CD4-positive, alpha-beta T cell treated with Interleukin-17A for 4 hours (primary cell): ENCODE results near the gene ANKRD18A.

Experiments used
- DNase-seq: peaks from one replicate; pipeline ENCODE4 v3.0.0-alpha.2; 2020; ENCODE audit warnings: mixed read lengths

The ANKRD18A gene

DNA sequence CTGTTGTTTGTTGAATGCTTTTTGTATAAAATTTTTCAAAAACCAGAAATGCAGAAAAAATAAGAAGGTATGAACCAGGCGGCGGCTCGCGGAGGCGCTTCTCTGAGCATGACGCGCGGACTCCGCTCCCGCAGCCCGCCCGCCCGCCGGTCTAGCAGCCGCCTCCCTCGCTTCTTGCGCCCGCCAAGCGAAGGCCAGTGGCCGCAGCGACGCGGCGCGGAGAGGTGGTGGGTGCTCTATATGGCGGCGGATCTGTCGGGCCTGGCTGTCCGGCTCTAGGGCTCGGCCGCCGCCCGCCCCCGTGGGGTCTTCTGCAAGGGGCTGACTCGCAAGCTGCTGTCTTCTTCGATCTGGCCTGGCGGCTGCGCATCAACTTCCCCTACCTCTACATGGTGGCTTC, 93.8 kb downstream of the ANKRD18A start:
- no peak for DNase-seq

DNA sequence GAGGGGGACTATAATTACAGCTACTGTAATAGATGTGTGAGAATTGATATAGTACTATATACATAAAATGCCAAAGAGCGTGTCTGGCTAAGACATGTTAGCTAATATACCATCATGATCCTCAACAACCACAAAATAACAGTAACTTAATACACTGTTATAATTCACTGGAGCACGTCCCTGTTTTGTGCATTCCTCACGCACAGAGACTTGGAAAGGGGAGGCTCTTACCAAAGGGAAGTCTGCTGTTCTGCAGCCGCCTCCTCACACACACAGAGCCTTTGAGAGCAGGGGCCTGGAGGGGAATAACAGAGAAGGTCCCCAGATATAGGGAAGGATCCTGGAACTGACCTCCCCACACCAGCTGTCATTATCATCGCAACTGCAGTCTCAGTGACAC, 97.3 kb downstream of the ANKRD18A start:
- DNase-seq = no peak

DNA sequence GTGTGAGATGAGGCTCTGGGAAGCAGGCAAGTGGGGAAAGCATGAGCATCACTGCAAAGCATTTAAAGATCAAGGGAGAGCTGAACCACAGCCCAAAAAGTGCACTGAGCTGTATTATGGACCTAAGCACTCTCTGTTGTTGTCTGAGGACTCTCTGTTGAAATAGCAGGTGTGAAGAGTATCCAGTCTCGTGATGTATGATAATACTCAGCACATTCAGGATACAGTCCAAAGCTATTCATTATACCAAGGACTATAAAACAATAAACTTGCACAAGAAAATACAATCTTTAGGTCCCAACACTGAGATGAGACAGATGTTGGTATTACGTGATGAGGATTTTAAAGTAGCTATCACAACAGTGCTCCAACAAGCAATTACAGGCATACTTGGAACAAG, 98.6 kb downstream of the ANKRD18A start:
- no peak for DNase-seq
